RPMI8226 (cell line): ENCODE measurements around the gene HPCAL4.

ENCODE experiments used
- DNase-seq: peaks from one replicate; pipeline ENCODE4 v3.0.0-alpha.2; 2015

The HPCAL4 gene

DNA sequence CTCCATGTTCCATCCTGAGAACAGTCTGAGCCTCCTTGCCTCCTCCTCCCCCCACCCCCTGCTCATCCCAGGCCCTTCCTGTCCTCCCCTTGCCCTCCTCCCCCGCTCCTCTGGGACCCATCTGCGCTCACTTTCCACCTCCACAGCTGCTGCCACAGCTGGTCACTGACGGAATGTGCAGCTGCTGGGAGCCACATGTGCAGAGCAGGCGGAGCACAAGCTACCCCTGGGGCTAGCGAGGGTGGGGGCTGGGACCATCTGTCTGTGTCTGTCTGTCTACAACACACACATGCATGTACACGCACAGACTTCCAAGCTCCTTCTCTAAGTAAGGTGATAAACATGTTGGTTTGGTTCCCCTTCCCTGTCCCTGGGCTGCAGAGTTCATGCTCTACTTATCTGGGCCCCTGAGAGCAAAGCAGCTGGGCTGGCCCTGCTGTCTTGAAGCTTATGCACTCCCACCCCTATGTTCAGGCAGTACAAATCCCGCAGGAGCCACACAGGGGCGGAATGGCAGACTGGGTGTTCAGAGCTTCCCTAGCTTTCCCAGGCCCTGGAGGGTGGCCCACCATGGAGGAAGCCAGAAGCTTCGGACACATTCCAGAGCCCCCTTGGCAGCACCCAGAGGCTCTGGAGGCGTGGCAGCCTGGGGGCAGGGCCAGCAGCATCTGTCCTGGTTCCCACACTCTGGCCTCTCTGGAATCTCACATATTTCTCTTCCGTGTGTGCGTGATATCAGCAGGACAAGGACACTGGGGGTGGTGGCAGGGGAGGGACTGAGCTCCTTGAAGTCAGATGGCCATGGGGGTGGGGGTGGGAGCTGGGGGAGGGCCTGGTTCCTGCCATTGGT is 44.8 kb downstream of the HPCAL4 start:
- DNase-seq, result peak; percentile 60

GRCh38 chr1:39645411-39646043 is 45.7 kb downstream of the HPCAL4 start:
- no peak for DNase-seq

DNA sequence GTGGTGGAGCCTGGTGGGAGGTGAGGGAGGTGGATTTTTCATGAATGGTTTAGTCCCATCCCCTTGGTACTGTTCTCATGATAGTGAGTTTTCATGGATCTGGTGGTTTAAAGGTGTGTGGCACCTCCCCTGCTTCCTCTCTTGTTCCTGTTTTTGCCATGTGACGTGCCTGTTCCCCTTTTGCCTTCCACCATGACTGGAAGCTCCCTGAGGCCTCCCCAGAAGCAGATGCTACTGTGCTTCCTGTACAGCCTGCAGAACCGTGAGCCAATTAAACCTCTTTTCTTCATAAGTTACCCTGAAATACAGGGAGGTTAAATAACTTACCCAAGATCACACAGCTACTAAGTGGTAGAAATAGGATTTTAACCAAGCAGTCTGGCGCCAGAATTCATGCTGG is 47.5 kb downstream of the HPCAL4 start:
- no peak for DNase-seq

DNA sequence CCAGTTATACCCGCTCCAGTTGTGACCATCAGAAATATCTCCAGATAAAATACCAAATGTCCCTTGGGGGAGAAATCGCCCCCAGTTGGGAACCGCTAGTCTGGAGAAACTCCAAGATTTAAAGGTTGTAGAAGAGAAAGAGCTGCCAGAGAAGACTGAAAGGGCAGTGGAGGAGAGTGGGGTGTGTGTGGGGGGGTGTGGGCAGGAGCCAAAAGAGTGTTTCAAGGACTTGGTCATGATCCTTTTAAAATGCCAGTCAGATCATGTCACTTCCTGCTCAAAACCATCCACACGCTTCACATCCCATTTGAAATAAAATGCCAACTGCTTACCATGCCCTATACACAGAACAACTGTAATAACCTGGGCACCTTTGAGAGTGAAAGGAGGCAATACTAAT is 48.4 kb downstream of the HPCAL4 start:
- no peak for DNase-seq

DNA sequence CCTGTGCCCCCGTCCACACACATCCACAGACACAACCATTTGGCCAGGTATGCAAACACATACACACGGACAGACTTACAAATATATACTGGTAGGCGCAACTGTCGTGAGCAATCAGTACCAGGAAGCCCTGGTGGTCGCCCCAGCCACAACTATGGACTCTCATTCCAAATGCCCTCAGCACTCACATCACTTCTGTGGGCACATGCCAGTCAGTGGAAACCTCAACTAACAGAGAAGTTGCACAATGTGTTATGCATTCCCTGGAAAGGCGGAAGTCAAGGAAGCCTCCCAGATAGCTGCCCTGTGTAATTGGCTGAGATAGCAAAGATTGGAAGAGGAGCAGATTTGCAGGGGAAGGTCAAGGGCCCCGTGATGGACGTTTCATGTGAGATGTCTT is 50.4 kb downstream of the HPCAL4 start:
- no peak for DNase-seq

GRCh38 chr1:39639305-39640130 is 51.7 kb downstream of the HPCAL4 start, which contains the start of gene HEYL:
Gene HEYL (minus strand): TSS chr1:39639643. CDS start chr1:39639625, 18 bp downstream.
- DNase-seq, result peak; percentile 85

- DNase-seq, result no peak
Measured at GRCh38 chr1:39638965-39639304, 52.3 kb downstream of the HPCAL4 start.

DNA sequence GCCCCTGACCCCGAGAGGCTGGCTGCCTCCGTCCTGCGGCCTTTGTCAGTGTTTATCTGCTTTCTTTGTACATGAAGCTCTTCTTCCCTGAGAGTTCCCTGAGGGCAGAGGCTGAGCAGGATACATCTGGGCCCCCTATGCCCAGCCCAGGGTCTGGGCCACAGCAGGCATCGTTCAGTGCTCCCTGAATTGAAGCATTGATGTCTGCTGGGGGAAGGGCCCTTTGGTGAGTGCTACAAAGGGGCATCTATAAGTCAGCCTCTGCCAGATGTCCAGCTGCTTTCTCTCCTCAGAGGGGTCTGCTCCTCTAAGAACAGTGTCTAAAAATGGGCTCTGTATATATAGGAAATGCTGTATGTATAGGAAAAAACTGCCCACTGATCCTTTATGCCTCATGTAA is 53.9 kb downstream of the HPCAL4 start:
- no peak for DNase-seq

GRCh38 chr1:39635871-39636210 is 55.4 kb downstream of the HPCAL4 start:
- DNase-seq, result no peak

GRCh38 chr1:39635205-39635870 is 55.9 kb downstream of the HPCAL4 start:
- no peak for DNase-seq

- no peak for DNase-seq
Measured at GRCh38 chr1:39633422-39633821, 57.8 kb downstream of the HPCAL4 start.

DNA sequence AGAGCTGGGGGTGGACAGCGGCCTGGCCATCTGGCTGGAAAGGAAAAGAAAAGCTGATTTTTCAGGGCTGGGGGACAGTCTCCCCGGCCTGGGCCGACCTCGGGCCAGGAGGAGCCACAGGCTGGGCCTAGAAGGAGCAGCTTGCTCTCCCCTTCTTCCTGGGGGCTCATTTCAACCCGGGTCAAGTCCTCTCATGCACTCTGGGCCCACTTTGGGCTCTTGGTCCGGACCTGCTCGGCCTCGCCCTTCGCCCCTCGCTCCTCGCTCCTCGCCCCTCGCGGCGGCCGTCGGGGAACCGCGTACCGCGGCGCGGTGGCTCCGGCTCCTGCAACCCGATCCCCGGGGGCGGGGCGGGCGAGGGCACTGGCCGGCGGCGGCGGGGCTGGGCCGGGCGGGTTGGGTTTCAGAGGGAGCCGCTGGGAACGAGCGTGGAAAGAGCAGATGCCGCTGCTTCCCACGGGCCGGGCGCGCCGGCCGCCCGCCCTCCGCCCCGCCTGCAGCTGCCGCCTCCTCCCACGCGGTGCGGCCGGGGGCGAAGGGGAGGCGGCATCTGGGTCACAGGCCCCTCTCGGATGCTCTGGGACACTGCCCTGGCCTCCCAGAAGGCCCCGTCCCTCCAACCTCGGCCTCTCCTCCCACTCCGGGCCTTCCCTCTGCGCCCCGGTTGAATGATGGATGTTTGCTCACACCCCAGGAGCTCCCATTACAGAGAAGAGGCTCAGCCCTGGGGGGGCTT is 58.4 kb downstream of the HPCAL4 start:
- no peak for DNase-seq

DNA sequence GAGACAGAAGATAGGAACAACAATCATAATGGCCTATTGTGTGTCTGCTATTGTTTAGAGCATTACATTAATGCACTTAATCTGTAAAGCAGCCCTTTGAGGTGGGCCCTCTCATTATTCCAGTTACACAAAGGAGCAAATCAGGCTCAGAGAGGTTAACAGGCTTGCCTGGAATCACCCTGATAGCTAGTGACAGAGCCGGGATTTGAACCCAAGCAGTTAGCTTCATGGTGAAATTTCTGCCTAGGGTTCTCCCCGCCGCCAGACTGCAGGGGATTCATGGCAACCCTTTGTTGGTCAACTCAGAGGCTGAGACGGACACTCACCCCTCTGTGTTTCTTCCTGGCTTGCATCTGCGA is 58.9 kb downstream of the HPCAL4 start:
- no peak for DNase-seq

GRCh38 chr1:39631361-39632322 is 59.6 kb downstream of the HPCAL4 start:
- DNase-seq, result no peak

DNA sequence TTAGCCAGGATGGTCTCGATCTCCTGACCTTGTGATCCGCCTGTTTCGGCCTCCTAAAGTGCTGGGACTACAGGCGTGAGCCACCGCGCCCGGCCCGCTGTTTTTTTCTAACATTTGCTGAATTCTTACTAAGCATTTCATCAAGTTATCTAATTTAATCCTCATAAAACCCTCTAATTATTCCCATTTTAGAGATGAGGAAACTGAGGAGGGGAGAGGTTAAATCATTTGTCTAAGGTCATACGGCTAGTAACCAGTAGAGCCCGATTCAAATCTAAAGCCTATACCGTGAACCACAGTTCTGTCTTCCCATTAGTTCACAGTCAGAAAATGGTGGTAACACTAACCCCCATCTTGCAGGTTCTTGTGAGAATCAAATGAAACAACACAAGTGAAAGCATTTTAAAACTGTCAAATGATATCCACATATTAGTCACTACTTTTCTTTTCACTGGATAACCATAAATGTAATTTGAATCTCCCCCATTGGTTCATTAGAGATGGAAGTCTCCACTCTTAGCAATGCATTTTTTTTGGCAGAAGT is 62.4 kb downstream of the HPCAL4 start:
- DNase-seq, result no peak
